Smooth muscle cell of the brain vasculature (primary cell): ENCODE measurements around the gene ZNF362.

ENCODE experiments used
- DNase-seq: peaks from one replicate; pipeline ENCODE4 v3.0.0-alpha.2; 2012; ENCODE audit warnings: low read depth, low spot score

The ZNF362 gene

GRCh38 chr1:33244809-33245186 is 11.5 kb upstream of the ZNF362 start:
- DNase-seq = no peak

GRCh38 chr1:33246171-33246570 is 10.1 kb upstream of the ZNF362 start:
- DNase-seq = no peak

GRCh38 chr1:33247545-33247944 is 8.7 kb upstream of the ZNF362 start:
- DNase-seq = no peak

- no peak for DNase-seq
Observed at GRCh38 chr1:33248244-33248643, 8.0 kb upstream of the ZNF362 start.

GRCh38 chr1:33249422-33249821 is 6.9 kb upstream of the ZNF362 start:
- DNase-seq = no peak

- DNase-seq = no peak
Observed at GRCh38 chr1:33250217-33250616, 6.1 kb upstream of the ZNF362 start.

GRCh38 chr1:33250724-33251123 is 5.6 kb upstream of the ZNF362 start:
- no peak for DNase-seq

GRCh38 chr1:33254491-33254890 is 1.8 kb upstream of the ZNF362 start:
- DNase-seq = no peak

- DNase-seq = no peak
Observed at GRCh38 chr1:33255347-33256220, 708 bp upstream of the ZNF362 start.

GRCh38 chr1:33256221-33256470 is 146 bp upstream of the ZNF362 start:
- no peak for DNase-seq

GRCh38 chr1:33257207-33257771 is 997 bp downstream of the ZNF362 start:
- no peak for DNase-seq

- no peak for DNase-seq
Observed at GRCh38 chr1:33257772-33258712, 1.8 kb downstream of the ZNF362 start.

- DNase-seq = no peak
Observed at GRCh38 chr1:33258788-33259274, 2.5 kb downstream of the ZNF362 start.

- no peak for DNase-seq
Observed at GRCh38 chr1:33259879-33260278, 3.6 kb downstream of the ZNF362 start.

- DNase-seq = no peak
Observed at GRCh38 chr1:33260439-33260838, 4.1 kb downstream of the ZNF362 start.

- DNase-seq = no peak
Observed at GRCh38 chr1:33261344-33261743, 5.1 kb downstream of the ZNF362 start.

GRCh38 chr1:33263890-33264504 is 7.7 kb downstream of the ZNF362 start:
- no peak for DNase-seq

GRCh38 chr1:33265780-33266605 is 9.7 kb downstream of the ZNF362 start:
- DNase-seq = no peak

- DNase-seq = no peak
Observed at GRCh38 chr1:33266766-33267165, 10.5 kb downstream of the ZNF362 start.

GRCh38 chr1:33267468-33268205 is 11.3 kb downstream of the ZNF362 start:
- no peak for DNase-seq
